HCT116 (cell line): ENCODE measurements around the gene SHISA8. TPM values are rescaled to one million over a fixed set of nuclear protein-coding genes. Genes with fewer than 3 reads are reported as not detected.

Experiments used
- ATAC-seq: fragments of 200-7000 bp; cut with Tn5 transposase; 2 replicates; pipeline ENCODE4 v1.9.1; 2020; ENCODE audit warnings: mild to moderate bottlenecking, moderate library complexity
- BruUV-seq: library from RNA; stranded (reverse); fragments of 400-500 nt; replicated peaks from 2 replicates; lab custom pipeline; 2021; lab: Mats Ljungman, UMichigan
- CTCF ChIA-PET: fragments of 300-600 bp; sonication (Branson Sonifier 250); formaldehyde crosslinking; loops from one replicate; lab custom pipeline; 2021; ENCODE audit warnings: antibody characterized with exemption; lab: Charles Lee
- POLR2A ChIA-PET: fragments of 300-600, 350-600 bp; sonication (Branson Sonifier 250); formaldehyde crosslinking; loops from one replicate; lab custom pipeline; 2021; ENCODE audit warnings: antibody characterized with exemption; lab: Charles Lee
- RAD21 ChIA-PET, 2 experiments: fragments of 300-600 bp; sonication (Branson Sonifier 250); formaldehyde crosslinking; loops; one replicate each; lab custom pipeline; 2023; ENCODE audit warnings: low total read pairs in 2 of 2; ENCODE audit not compliant: uncharacterized antibody in 2 of 2, unreplicated experiment in 2 of 2, low non-redundant PET in 1 of 2; lab: Charles Lee
- DNase-seq: peaks from one replicate; pipeline ENCODE4 v3.0.0-alpha.2; 2010; ENCODE audit warnings: low read depth, low spot score
- H2AFZ ChIP-seq: fragments of 200-600 bp; shearing (Covaris generic), sonication (generic); 2 replicates; pipeline ENCODE4 v1.6.1; 2017; ENCODE audit warnings: low read depth, mixed run types, mixed read lengths, antibody characterized with exemption, low read length; ENCODE audit not compliant: poor library complexity, severe bottlenecking
- H3K27ac ChIP-seq: 2 replicates; pipeline ENCODE4 v1.5.1; 2012; ENCODE audit warnings: low read depth, low read length
- H3K27me3 ChIP-seq: fragments of 200-600 bp; sonication (generic); 2 replicates; pipeline ENCODE4 v1.6.1; 2016; ENCODE audit warnings: mixed run types, low read length, mixed read lengths; ENCODE audit not compliant: insufficient read depth
- H3K36me3 ChIP-seq, 2 experiments: fragments of 200-500 bp in 1 of 2; fragments of 200-600 bp in 1 of 2; sonication (Bioruptor generic) in 1 of 2; sonication (generic) in 1 of 2; 2 replicates each; pipeline versions ENCODE4 v1.5.1 to v1.6.1; 2014 to 2016; ENCODE audit warnings: low read length in 2 of 2, inconsistent platforms in 1 of 2, mixed read lengths in 1 of 2, mixed run types in 1 of 2; ENCODE audit not compliant: insufficient read depth in 2 of 2, control insufficient read depth in 1 of 2
- H3K4me1 ChIP-seq, 2 experiments: fragments of 200-600 bp in 1 of 2; sonication (generic) in 1 of 2; 2 replicates each; pipeline versions ENCODE4 v1.5.1 to v1.6.1; 2012 to 2017; ENCODE audit warnings: low read length in 2 of 2, inconsistent platforms in 1 of 2, mild to moderate bottlenecking in 1 of 2, mixed read lengths in 1 of 2, mixed run types in 1 of 2, moderate library complexity in 1 of 2; ENCODE audit not compliant: insufficient read depth in 2 of 2, control insufficient read depth in 1 of 2
- H3K4me2 ChIP-seq: fragments of 200-600 bp; sonication (generic); 2 replicates; pipeline ENCODE4 v1.6.1; 2017; ENCODE audit warnings: mixed run types, low read length, mixed read lengths
- H3K4me3 ChIP-seq, 2 experiments: fragments of 200-600 bp in 1 of 2; sonication (generic) in 1 of 2; replicated peaks in 1 of 2; 2 replicates each; pipeline ENCODE4 v1.5.1; 2011 to 2016; ENCODE audit warnings: low read length in 2 of 2, control low read depth in 1 of 2, low read depth in 1 of 2, mild to moderate bottlenecking in 1 of 2, mixed read lengths in 1 of 2, mixed run types in 1 of 2
- H3K79me2 ChIP-seq: fragments of 200-600 bp; sonication (generic); 2 replicates; pipeline ENCODE4 v1.6.1; 2017; ENCODE audit warnings: mild to moderate bottlenecking, mixed run types, low read length, moderate library complexity, mixed read lengths; ENCODE audit not compliant: insufficient read depth
- H3K9ac ChIP-seq: fragments of 200-600 bp; sonication (generic); 2 replicates; pipeline ENCODE4 v1.6.1; 2016; ENCODE audit warnings: low read length, mixed read lengths
- H3K9me2 ChIP-seq: fragments of 200-600 bp; sonication (generic), shearing (Covaris generic); 2 replicates; pipeline ENCODE4 v1.6.1; 2017; ENCODE audit warnings: mixed run types, mild to moderate bottlenecking, moderate library complexity; ENCODE audit not compliant: insufficient read depth
- H3K9me3 ChIP-seq, 2 experiments: fragments of 200-500 bp in 1 of 2; fragments of 200-600 bp in 1 of 2; sonication (Bioruptor generic) in 1 of 2; sonication (generic) in 1 of 2; 2 replicates each; pipeline ENCODE4 v1.6.1; 2014 to 2017; ENCODE audit warnings: low read length in 2 of 2, mixed read lengths in 2 of 2, inconsistent platforms in 1 of 2, low read depth in 1 of 2, mild to moderate bottlenecking in 1 of 2, mixed run types in 1 of 2, moderate library complexity in 1 of 2; ENCODE audit not compliant: control insufficient read depth in 1 of 2, insufficient read depth in 1 of 2
- H4K20me1 ChIP-seq: fragments of 200-600 bp; sonication (generic), shearing (Covaris generic); 2 replicates; pipeline ENCODE4 v1.6.1; 2017; ENCODE audit warnings: mixed run types, mild to moderate bottlenecking, moderate library complexity; ENCODE audit not compliant: insufficient read depth
- ATF3 ChIP-seq: IDR thresholded peaks from 2 replicates; pipeline ENCODE4 v1.6.1; 2012
- RAD21 ChIP-seq: IDR thresholded peaks from 2 replicates; pipeline ENCODE4 v1.6.1; 2012; ENCODE audit warnings: low read depth, mild to moderate bottlenecking
- YY1 ChIP-seq: IDR thresholded peaks from 2 replicates; pipeline ENCODE4 v1.6.1; 2011; ENCODE audit warnings: low read length, low read depth, moderate library complexity, mild to moderate bottlenecking; ENCODE audit not compliant: insufficient replicate concordance; ENCODE audit errors: extremely low read depth
- intact Hi-C: fragments of 100-400 bp; cut with micrococcal nuclease; formaldehyde crosslinking; loops from 2 replicates; pipeline ENCODE4 v1.10.0; 2022
- total RNA-seq: library from RNA; stranded (reverse); gene quantifications from one replicate; pipeline ENCODE4 v1.2.1, GENCODE V29; 2021; ENCODE audit not compliant: unreplicated experiment
- TF ChIP-seq, protein P1 (sequence below), 3 experiments: fragments of 200-600 bp in 1 of 3; sonication (generic) in 1 of 3; IDR thresholded peaks in 2 of 3; conservative IDR thresholded peaks in 1 of 3; 2 replicates each; pipeline ENCODE4 v1.5.1; 2012 to 2017; ENCODE audit warnings: low read depth in 2 of 3, low read length in 2 of 3, antibody characterized with exemption in 1 of 3, borderline replicate concordance in 1 of 3, control low read depth in 1 of 3, mild to moderate bottlenecking in 1 of 3, mixed read lengths in 1 of 3, mixed run types in 1 of 3, moderate library complexity in 1 of 3; ENCODE audit not compliant: insufficient read depth in 1 of 3

SHISA8 gene
- total RNA-seq, 1 experiment from 2014 or later, result 13.9 TPM

- no peak overlapping the region for H3K4me3 ChIP-seq
- no peaks in the 10 kb centered on the region for H3K9me2 ChIP-seq
- no peaks in the 10 kb centered on the region for H3K9me3 ChIP-seq
- no peak overlapping the region for H3K4me2 ChIP-seq
- peaks cover 3 to 21% of the 10 kb centered on the region in 2 experiments; a peak in 3 of 4 replicates for H3K4me1 ChIP-seq
- no peak overlapping the region for H3K9ac ChIP-seq
- H3K36me3 ChIP-seq, result peaks cover 28 to 67% of the 10 kb centered on the region in 2 experiments
- H3K27me3 ChIP-seq, result no peaks in the 10 kb centered on the region
- no peak overlapping the region for H2AFZ ChIP-seq
- BruUV-seq, result no TSS peak
- peaks cover 9% of the 10 kb centered on the region; the same call in 1 of the 2 replicates for H4K20me1 ChIP-seq
- ChIA-PET RAD21 (interaction anchor here (1.0 to 1.6 kb wide), 2 partner anchors 244 kb away, joined by 4 to 9 read pairs; no protein-coding TSS in a partner anchor), POLR2A (interaction anchor here (0.9 to 1.6 kb wide), 2 partner anchors 15 to 274 kb away, joined by 4 to 6 read pairs; no protein-coding TSS in a partner anchor), CTCF (interaction anchor here (0.6 to 3.6 kb wide), 6 partner anchors 9 to 502 kb away, joined by 3 to 62 read pairs (median 6); partner anchors contain the start of gene SREBF2)
- intact Hi-C loops, result loop anchor here (1.0 kb wide), 2 partner anchors 118 to 244 kb away; no protein-coding TSS in a partner anchor
- H3K79me2 ChIP-seq, result peaks cover 71% of the 10 kb centered on the region
- H3K27ac ChIP-seq, result no peak overlapping the region; the same call in 1 of the 2 replicates
- no peak for TF ChIP-seq ATF3
- TF ChIP-seq RAD21, result peak; percentile 91
- TF ChIP-seq YY1, result no peak
- TF ChIP-seq, protein P1, sequence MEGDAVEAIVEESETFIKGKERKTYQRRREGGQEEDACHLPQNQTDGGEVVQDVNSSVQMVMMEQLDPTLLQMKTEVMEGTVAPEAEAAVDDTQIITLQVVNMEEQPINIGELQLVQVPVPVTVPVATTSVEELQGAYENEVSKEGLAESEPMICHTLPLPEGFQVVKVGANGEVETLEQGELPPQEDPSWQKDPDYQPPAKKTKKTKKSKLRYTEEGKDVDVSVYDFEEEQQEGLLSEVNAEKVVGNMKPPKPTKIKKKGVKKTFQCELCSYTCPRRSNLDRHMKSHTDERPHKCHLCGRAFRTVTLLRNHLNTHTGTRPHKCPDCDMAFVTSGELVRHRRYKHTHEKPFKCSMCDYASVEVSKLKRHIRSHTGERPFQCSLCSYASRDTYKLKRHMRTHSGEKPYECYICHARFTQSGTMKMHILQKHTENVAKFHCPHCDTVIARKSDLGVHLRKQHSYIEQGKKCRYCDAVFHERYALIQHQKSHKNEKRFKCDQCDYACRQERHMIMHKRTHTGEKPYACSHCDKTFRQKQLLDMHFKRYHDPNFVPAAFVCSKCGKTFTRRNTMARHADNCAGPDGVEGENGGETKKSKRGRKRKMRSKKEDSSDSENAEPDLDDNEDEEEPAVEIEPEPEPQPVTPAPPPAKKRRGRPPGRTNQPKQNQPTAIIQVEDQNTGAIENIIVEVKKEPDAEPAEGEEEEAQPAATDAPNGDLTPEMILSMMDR (IDR thresholded peaks at IDR 0.05 in 2 of 3, conservative IDR thresholded peaks at IDR 0.05 in 1 of 3; ENCODE audit: borderline replicate concordance in 1 of 3, insufficient read depth in 1 of 3, low read depth in 2 of 3, low read length in 2 of 3), result peak; percentile 81 to 87 (median 83)
- ATAC-seq (peak; percentile 89), DNase-seq (no peak)
Observed at GRCh38 chr22:41940832-41941765, 26.2 kb upstream of the SHISA8 start.
